Mesenchymal stem cell (in vitro differentiated cells and primary cell): ENCODE results near the gene E2F4.

Experiments
- DNase-seq: peaks from one replicate; pipeline ENCODE4 v3.0.0-alpha.2; 2013
- H2AFZ ChIP-seq: one replicate; pipeline ENCODE4 v1.6.1; 2013; ENCODE audit warnings: low read depth, mild to moderate bottlenecking, control low read depth, inconsistent platforms, low read length, moderate library complexity
- H2AK5ac ChIP-seq: 2 replicates; pipeline ENCODE4 v1.6.1; 2013; ENCODE audit warnings: low read length, moderate library complexity, mild to moderate bottlenecking, inconsistent platforms; ENCODE audit not compliant: severe bottlenecking
- H2BK120ac ChIP-seq: one replicate; pipeline ENCODE4 v1.6.1; 2013; ENCODE audit warnings: low read depth, mild to moderate bottlenecking, inconsistent platforms, low read length, moderate library complexity
- H2BK12ac ChIP-seq, 2 experiments: one replicate each; pipeline ENCODE4 v1.6.1; 2013; ENCODE audit warnings: inconsistent platforms in 2 of 2, low read length in 2 of 2, mild to moderate bottlenecking in 2 of 2, moderate library complexity in 2 of 2, control low read depth in 1 of 2
- H2BK15ac ChIP-seq: one replicate; pipeline ENCODE4 v1.6.1; 2013; ENCODE audit warnings: mild to moderate bottlenecking, low read depth, inconsistent platforms; ENCODE audit not compliant: poor library complexity, severe bottlenecking
- H2BK5ac ChIP-seq: 2 replicates; pipeline ENCODE4 v1.6.1; 2013; ENCODE audit warnings: low read depth, mild to moderate bottlenecking, low read length, control low read depth, inconsistent platforms; ENCODE audit not compliant: poor library complexity, severe bottlenecking
- H3K14ac ChIP-seq, 2 experiments: one replicate each; pipeline ENCODE4 v1.6.1; 2013; ENCODE audit warnings: inconsistent platforms in 2 of 2, low read length in 2 of 2, control low read depth in 1 of 2, mild to moderate bottlenecking in 1 of 2, moderate library complexity in 1 of 2
- H3K18ac ChIP-seq, 2 experiments: one replicate each; pipeline ENCODE4 v1.6.1; 2013; ENCODE audit warnings: inconsistent platforms in 2 of 2, low read length in 2 of 2, control low read depth in 1 of 2, low read depth in 1 of 2, mild to moderate bottlenecking in 1 of 2
- H3K23ac ChIP-seq, 2 experiments: one replicate each; pipeline ENCODE4 v1.6.1; 2013; ENCODE audit warnings: inconsistent platforms in 2 of 2, low read length in 2 of 2, mild to moderate bottlenecking in 2 of 2, moderate library complexity in 2 of 2, control low read depth in 1 of 2
- H3K27ac ChIP-seq: 2 replicates; pipeline ENCODE4 v1.5.1; 2013; ENCODE audit warnings: mild to moderate bottlenecking, moderate library complexity, low read length, control low read depth, inconsistent platforms; ENCODE audit not compliant: poor library complexity, severe bottlenecking
- H3K27me3 ChIP-seq, 2 experiments: 2 replicates each; pipeline versions ENCODE4 v1.6.1 to v1.7.0; 2013; ENCODE audit warnings: low read length in 2 of 2, mild to moderate bottlenecking in 2 of 2, moderate library complexity in 2 of 2, control low read depth in 1 of 2, inconsistent platforms in 1 of 2; ENCODE audit not compliant: control insufficient read depth in 1 of 2, insufficient read depth in 1 of 2
- H3K36me3 ChIP-seq, 2 experiments: 2 replicates each; pipeline versions ENCODE4 v1.6.1 to v1.7.0; 2013; ENCODE audit warnings: low read length in 2 of 2, control low read depth in 1 of 2, inconsistent platforms in 1 of 2, low read depth in 1 of 2, mild to moderate bottlenecking in 1 of 2; ENCODE audit not compliant: insufficient read depth in 2 of 2, control insufficient read depth in 1 of 2
- H3K4ac ChIP-seq, 2 experiments: one replicate each; pipeline ENCODE4 v1.6.1; 2013; ENCODE audit warnings: inconsistent platforms in 2 of 2, low read length in 2 of 2, mild to moderate bottlenecking in 2 of 2, moderate library complexity in 2 of 2, control low read depth in 1 of 2, low read depth in 1 of 2
- H3K4me1 ChIP-seq: 2 replicates; pipeline ENCODE4 v1.6.1; 2013; ENCODE audit warnings: low read depth, low read length, control low read depth; ENCODE audit not compliant: control insufficient read depth, insufficient read depth
- H3K4me2 ChIP-seq: 2 replicates; pipeline ENCODE4 v1.6.1; 2013; ENCODE audit warnings: low read length, mild to moderate bottlenecking, inconsistent platforms; ENCODE audit not compliant: poor library complexity, severe bottlenecking
- H3K4me3 ChIP-seq, 2 experiments: 2 replicates each; pipeline versions ENCODE4 v1.5.1 to v1.7.0; 2013; ENCODE audit warnings: low read length in 2 of 2, mild to moderate bottlenecking in 2 of 2, control low read depth in 1 of 2, low read depth in 1 of 2; ENCODE audit not compliant: insufficient read depth in 1 of 2
- H3K79me1 ChIP-seq: replicated peaks from 2 replicates; pipeline ENCODE4 v1.6.1; 2013; ENCODE audit warnings: mild to moderate bottlenecking, control low read depth, low read length, inconsistent platforms; ENCODE audit not compliant: poor library complexity, severe bottlenecking
- H3K9ac ChIP-seq: 2 replicates; pipeline ENCODE4 v1.7.0; 2013; ENCODE audit warnings: mild to moderate bottlenecking, low read length, moderate library complexity
- H3K9me3 ChIP-seq: 2 replicates; pipeline ENCODE4 v1.7.0; 2013; ENCODE audit warnings: mild to moderate bottlenecking, low read length; ENCODE audit not compliant: control insufficient read depth
- H4K8ac ChIP-seq: one replicate; pipeline ENCODE4 v1.6.1; 2013; ENCODE audit warnings: inconsistent platforms, mild to moderate bottlenecking, low read length, moderate library complexity
- H4K91ac ChIP-seq: one replicate; pipeline ENCODE4 v1.6.1; 2013; ENCODE audit warnings: mild to moderate bottlenecking, low read length, inconsistent platforms
- WGBS: methylation state at CpG from one replicate; pipeline ENCODE4 v1.1.7; 2013; ENCODE audit warnings: mixed read lengths; 5-methylcytosine and 5-hydroxymethylcytosine counted together

Gene E2F4

DNA sequence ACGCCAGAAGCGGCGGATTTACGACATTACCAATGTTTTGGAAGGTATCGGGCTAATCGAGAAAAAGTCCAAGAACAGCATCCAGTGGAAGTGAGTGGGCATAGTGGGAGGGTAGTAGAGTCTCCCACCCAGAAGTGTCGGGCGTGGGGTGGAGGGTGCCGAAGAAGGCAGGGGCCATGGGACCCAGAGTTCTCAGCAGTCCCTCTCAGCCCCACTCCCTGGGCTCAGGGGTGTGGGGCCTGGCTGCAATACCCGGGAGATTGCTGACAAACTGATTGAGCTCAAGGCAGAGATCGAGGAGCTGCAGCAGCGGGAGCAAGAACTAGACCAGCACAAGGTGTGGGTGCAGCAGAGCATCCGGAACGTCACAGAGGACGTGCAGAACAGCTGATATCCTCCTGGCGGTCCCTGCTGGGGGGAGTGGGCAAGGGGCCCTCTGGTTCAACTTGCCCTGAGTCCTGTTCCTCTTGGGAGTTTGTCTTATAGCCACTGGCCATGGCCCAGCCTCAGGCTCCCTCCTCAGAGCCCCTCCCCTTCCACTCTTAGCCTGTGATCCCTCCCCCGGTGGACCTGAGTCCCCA is 916 bp downstream of the E2F4 start:
- Histone ChIP-seq H3K14ac (peak overlapping the region in 1 of 2 experiments; percentile 63), H3K23ac (no peak overlapping the region), H2BK15ac (no peak overlapping the region), H3K18ac (peak overlapping the region in 1 of 2 experiments; percentile 61), H3K27me3 (no peaks in the 10 kb centered on the region), H2AK5ac (no peak overlapping the region), H3K79me1 (peaks cover 27% of the 10 kb centered on the region), H3K4me1 (peaks cover 29% of the 10 kb centered on the region), H3K9ac (peak overlapping the region; percentile 98), H3K4me2 (peak overlapping the region; percentile 81), H4K91ac (no peak overlapping the region), H3K27ac (no peak overlapping the region), H4K8ac (peak overlapping the region; percentile 97), H2BK120ac (no peak overlapping the region), H2AFZ (no peak overlapping the region), H2BK5ac (no peak overlapping the region), H3K4me3 (peak overlapping the region; percentile 97 to 99), H3K9me3 (no peaks in the 10 kb centered on the region), H3K36me3 (peaks cover 47% of the 10 kb centered on the region in 2 experiments), H3K4ac (peak overlapping the region; percentile 30 to 62), H2BK12ac (no peak overlapping the region)
- 42% methylated on average over 17 of the region's 17 CpGs for WGBS
- no peak for DNase-seq

DNA sequence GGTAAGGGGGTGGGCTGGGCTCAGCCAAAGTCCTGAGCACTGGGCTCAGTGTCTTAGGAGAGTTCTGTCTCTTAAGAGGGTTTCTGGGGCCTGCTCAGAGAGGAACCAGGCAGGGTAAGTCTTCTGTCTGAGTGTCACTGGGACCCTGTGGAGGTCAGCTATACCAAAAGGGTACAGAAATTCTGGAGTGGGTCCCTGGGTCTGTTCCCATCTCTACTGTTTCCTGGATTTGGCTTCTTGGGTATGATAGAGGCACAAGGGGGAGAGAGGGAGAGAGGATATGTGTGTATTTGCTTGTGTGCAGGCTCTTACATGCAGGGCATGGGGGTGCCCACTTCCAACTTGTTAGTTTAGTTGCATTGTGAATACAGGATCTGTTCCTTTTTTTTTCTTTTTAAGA is 1.6 kb downstream of the E2F4 start:
- Histone ChIP-seq H3K9ac (peak overlapping the region; percentile 98), H3K36me3 (peaks cover 54% of the 10 kb centered on the region in 2 experiments), H2BK120ac (no peak overlapping the region), H3K4me1 (peaks cover 33% of the 10 kb centered on the region), H3K23ac (no peak overlapping the region), H4K91ac (no peak overlapping the region), H3K9me3 (no peaks in the 10 kb centered on the region), H2AK5ac (no peak overlapping the region), H3K4me2 (peak overlapping the region; percentile 25), H3K14ac (no peak overlapping the region), H2BK15ac (no peak overlapping the region), H2BK12ac (peak overlapping the region in 1 of 2 experiments; percentile 22), H2BK5ac (no peak overlapping the region), H3K4ac (no peak overlapping the region), H3K18ac (no peak overlapping the region), H3K4me3 (peak overlapping the region in 1 of 2 experiments; percentile 99), H3K27ac (no peak overlapping the region), H3K27me3 (no peaks in the 10 kb centered on the region), H3K79me1 (peaks cover 28% of the 10 kb centered on the region), H2AFZ (no peak overlapping the region), H4K8ac (no peak overlapping the region)
- no peak for DNase-seq

DNA sequence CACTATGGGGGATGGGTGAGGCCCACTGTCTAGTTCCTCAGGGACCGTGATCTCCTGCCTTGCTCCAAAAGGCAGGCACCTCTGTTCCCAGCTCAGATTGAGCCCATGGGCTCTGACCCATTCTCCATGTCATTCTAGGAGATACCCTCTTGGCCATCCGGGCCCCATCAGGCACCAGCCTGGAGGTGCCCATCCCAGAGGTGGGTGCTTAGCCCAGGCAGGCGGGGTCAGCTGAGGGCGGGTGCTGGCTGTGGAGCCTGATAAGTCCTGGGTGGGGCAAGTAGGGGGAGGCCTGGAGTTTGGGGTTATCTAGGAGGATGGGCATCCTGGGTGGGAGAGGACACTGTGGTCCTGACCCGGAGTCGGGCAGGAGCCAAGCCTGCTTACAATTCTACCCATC is 2.3 kb downstream of the E2F4 start:
- H2BK12ac ChIP-seq, result no peak overlapping the region
- WGBS, result 100% methylated on average over 4 of the region's 6 CpGs
- H3K79me1 ChIP-seq, result peaks cover 30% of the 10 kb centered on the region
- H3K4me3 ChIP-seq, result peak overlapping the region in 1 of 2 experiments; percentile 99
- no peak overlapping the region for H3K14ac ChIP-seq
- no peak overlapping the region for H4K8ac ChIP-seq
- no peak overlapping the region for H3K4ac ChIP-seq
- peaks cover 36% of the 10 kb centered on the region for H3K4me1 ChIP-seq
- H2AK5ac ChIP-seq, result no peak overlapping the region
- H3K27me3 ChIP-seq, result no peaks in the 10 kb centered on the region
- peaks cover 56 to 59% of the 10 kb centered on the region in 2 experiments for H3K36me3 ChIP-seq
- H2BK15ac ChIP-seq, result no peak overlapping the region
- H3K4me2 ChIP-seq, result no peak overlapping the region
- H2AFZ ChIP-seq, result no peak overlapping the region
- no peak overlapping the region for H2BK5ac ChIP-seq
- DNase-seq, result no peak
- no peak overlapping the region for H4K91ac ChIP-seq
- no peaks in the 10 kb centered on the region for H3K9me3 ChIP-seq
- H3K18ac ChIP-seq, result no peak overlapping the region
- H3K23ac ChIP-seq, result no peak overlapping the region
- H2BK120ac ChIP-seq, result no peak overlapping the region
- no peak overlapping the region for H3K27ac ChIP-seq
- H3K9ac ChIP-seq, result peak overlapping the region; percentile 98

DNA sequence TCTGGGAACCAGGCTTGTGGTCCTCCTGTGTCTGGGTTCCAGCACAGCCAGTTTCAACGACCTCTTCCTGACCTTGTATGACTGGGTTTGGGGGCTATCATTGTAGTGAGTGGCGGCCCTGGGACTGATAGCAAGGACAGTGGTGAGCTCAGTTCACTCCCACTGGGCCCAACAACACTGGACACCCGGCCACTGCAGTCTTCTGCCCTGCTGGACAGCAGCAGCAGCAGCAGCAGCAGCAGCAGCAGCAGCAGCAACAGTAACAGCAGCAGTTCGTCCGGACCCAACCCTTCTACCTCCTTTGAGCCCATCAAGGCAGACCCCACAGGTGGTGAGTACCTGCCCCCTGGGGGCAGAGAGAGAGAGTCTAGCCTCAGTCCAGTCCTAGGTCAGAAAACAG is 3.7 kb downstream of the E2F4 start:
- Histone ChIP-seq H2BK120ac (no peak overlapping the region), H3K4me1 (peaks cover 31% of the 10 kb centered on the region), H3K27me3 (no peaks in the 10 kb centered on the region), H3K36me3 (peaks cover 56 to 74% of the 10 kb centered on the region in 2 experiments), H2BK12ac (no peak overlapping the region), H3K14ac (no peak overlapping the region), H2AK5ac (no peak overlapping the region), H2BK5ac (no peak overlapping the region), H3K18ac (no peak overlapping the region), H3K4me2 (no peak overlapping the region), H3K4me3 (no peak overlapping the region), H3K4ac (no peak overlapping the region), H4K8ac (no peak overlapping the region), H2BK15ac (no peak overlapping the region), H3K23ac (no peak overlapping the region), H3K9me3 (no peaks in the 10 kb centered on the region), H4K91ac (no peak overlapping the region), H3K27ac (no peak overlapping the region), H3K9ac (no peak overlapping the region), H2AFZ (no peak overlapping the region), H3K79me1 (peaks cover 35% of the 10 kb centered on the region)
- 86% methylated on average over 5 of the region's 5 CpGs for WGBS
- no peak for DNase-seq
